A549 (cell line): ENCODE measurements around the gene SLC16A1. TPM values are rescaled to one million over a fixed set of nuclear protein-coding genes. Genes with fewer than 3 reads are reported as not detected.

Source experiments
- ATAC-seq, 2 experiments: fragments of 200-7000 bp in 1 of 2; fragments of >200 bp in 1 of 2; cut with Nextera tagmentation in 1 of 2; cut with Tn5 transposase in 1 of 2; 3 replicates each; pipeline versions ENCODE4 v1.8.0 to v1.9.1; 2018 to 2020; ENCODE audit warnings: mild to moderate bottlenecking in 1 of 2, moderate library complexity in 1 of 2
- CTCF ChIA-PET: fragments of 300-600 bp; sonication (Branson Sonifier 250); formaldehyde crosslinking; extraction: SDS; loops from one replicate; lab custom pipeline; 2021; ENCODE audit warnings: antibody characterized with exemption, inconsistent platforms; lab: Yijun Ruan, JAX
- POLR2A ChIA-PET: fragments of 350-600 bp; formaldehyde crosslinking; extraction: SDS; loops from one replicate; lab custom pipeline; 2021; ENCODE audit warnings: antibody characterized with exemption, inconsistent platforms; lab: Yijun Ruan, JAX
- DNase-seq, 2 experiments: peaks; one replicate each; pipeline versions ENCODE4 v3.0.0 to v3.0.0-alpha.2; 2011 to 2016; ENCODE audit warnings: low read depth in 1 of 2, low spot score in 1 of 2
- FAIRE-seq: peaks from 2 replicates; lab custom pipeline; 2011; peaks lifted over from hg19 to GRCh38; lab: Jason Lieb, UNC
- H3K27ac ChIP-seq, 2 experiments: fragments of >200 bp; sonication (Bioruptor Twin); formaldehyde crosslinking; 3 replicates each; pipeline ENCODE4 v1.5.1; 2016 to 2017
- H3K4me1 ChIP-seq: fragments of >200 bp; sonication (Bioruptor Twin); formaldehyde crosslinking; 3 replicates; pipeline ENCODE4 v1.6.1; 2016
- H3K4me2 ChIP-seq: fragments of >200 bp; sonication (Bioruptor Twin); formaldehyde crosslinking; 3 replicates; pipeline ENCODE4 v1.6.1; 2016
- H3K4me3 ChIP-seq: fragments of >200 bp; sonication (Bioruptor Twin); formaldehyde crosslinking; 3 replicates; pipeline ENCODE4 v1.5.1; 2016
- H3K9me3 ChIP-seq: fragments of >200 bp; sonication (Bioruptor Twin); formaldehyde crosslinking; 3 replicates; pipeline ENCODE4 v1.6.1; 2016
- BCL3 ChIP-seq: fragments of >200 bp; sonication (Bioruptor Twin); formaldehyde crosslinking; IDR thresholded peaks from 3 replicates; pipeline ENCODE4 v1.6.1; 2016
- CHD2 ChIP-seq: fragments of 150-350 bp; IDR thresholded peaks from 2 replicates; pipeline ENCODE4 v1.6.1; 2014; ENCODE audit warnings: low read length; ENCODE audit not compliant: partially characterized antibody
- E2F6 ChIP-seq: IDR thresholded peaks from 2 replicates; pipeline ENCODE4 v1.6.1; 2012; ENCODE audit warnings: low read depth, borderline replicate concordance
- EHF ChIP-seq: fragments of 250-450 bp; sonication (Bioruptor Pico); IDR thresholded peaks from 2 replicates; pipeline ENCODE4 v1.5.0; 2020; ENCODE audit warnings: mild to moderate bottlenecking
- EHMT2 ChIP-seq: fragments of 200-600 bp; sonication (generic); IDR thresholded peaks from 2 replicates; pipeline ENCODE4 v1.6.1; 2016; ENCODE audit warnings: antibody characterized with exemption, low read depth, mild to moderate bottlenecking, moderate library complexity
- FOSL2 ChIP-seq, 2 experiments: fragments of 450-650 bp in 1 of 2; fragments of >200 bp in 1 of 2; sonication (Bioruptor Twin) in 1 of 2; formaldehyde crosslinking; IDR thresholded peaks; 2 replicates each; pipeline versions ENCODE4 v1.5.0 to v1.6.1; 2016 to 2020; ENCODE audit warnings: mild to moderate bottlenecking in 1 of 2, moderate library complexity in 1 of 2
- GATA3 ChIP-seq: IDR thresholded peaks from 2 replicates; pipeline ENCODE4 v1.6.1; 2012; ENCODE audit warnings: borderline replicate concordance
- HDAC2 ChIP-seq: fragments of 200-600 bp; sonication (generic); IDR thresholded peaks from 2 replicates; pipeline ENCODE4 v1.6.1; 2016
- HOXB5 ChIP-seq: fragments of 250-450 bp; sonication (Bioruptor Pico); IDR thresholded peaks from 2 replicates; pipeline ENCODE4 v1.5.0; 2020; ENCODE audit warnings: mild to moderate bottlenecking, moderate library complexity
- JUN ChIP-seq, 2 experiments: fragments of >200 bp; sonication (Bioruptor Twin); formaldehyde crosslinking; IDR thresholded peaks; 2 replicates in 1 of 2; 3 replicates in 1 of 2; pipeline ENCODE4 v1.6.1; 2016 to 2017
- KDM1A ChIP-seq: fragments of 200-600 bp; sonication (generic); IDR thresholded peaks from 2 replicates; pipeline ENCODE4 v1.6.1; 2016; ENCODE audit warnings: low read depth, mild to moderate bottlenecking
- KDM5A ChIP-seq: fragments of 200-600 bp; sonication (generic); IDR thresholded peaks from 2 replicates; pipeline ENCODE4 v1.6.1; 2016; ENCODE audit warnings: antibody characterized with exemption, mild to moderate bottlenecking
- MAX ChIP-seq: IDR thresholded peaks from 2 replicates; pipeline ENCODE4 v1.6.1; 2012
- MAZ ChIP-seq: fragments of 150-350 bp; IDR thresholded peaks from 2 replicates; pipeline ENCODE4 v1.6.1; 2014; ENCODE audit warnings: antibody characterized with exemption, low read depth, low read length, borderline replicate concordance
- MYC ChIP-seq: IDR thresholded peaks from 2 replicates; pipeline ENCODE4 v1.6.1; 2012; ENCODE audit warnings: mild to moderate bottlenecking, inconsistent platforms, low read length, improper control_type of control experiment, borderline replicate concordance
- NPAS2 ChIP-seq: fragments of 250-450 bp; sonication (Bioruptor Pico); IDR thresholded peaks from 2 replicates; pipeline ENCODE4 v1.8.0; 2022; ENCODE audit warnings: mild to moderate bottlenecking, moderate library complexity, borderline replicate concordance
- NR3C1 ChIP-seq: fragments of >200 bp; sonication (Bioruptor Twin); formaldehyde crosslinking; IDR thresholded peaks from 3 replicates; pipeline ENCODE4 v1.6.1; 2017
- PBX3 ChIP-seq: IDR thresholded peaks from 2 replicates; pipeline ENCODE4 v1.6.1; 2012
- PHF8 ChIP-seq: fragments of 200-600 bp; sonication (generic); IDR thresholded peaks from 2 replicates; pipeline ENCODE4 v1.6.1; 2016; ENCODE audit warnings: low read depth, mild to moderate bottlenecking, antibody characterized with exemption, moderate library complexity, borderline replicate concordance
- RCOR1 ChIP-seq: fragments of 150-350 bp; IDR thresholded peaks from 2 replicates; pipeline ENCODE4 v1.6.1; 2014; ENCODE audit warnings: antibody characterized with exemption, low read length, low read depth
- RNF2 ChIP-seq: fragments of 200-600 bp; sonication (generic); IDR thresholded peaks from 2 replicates; pipeline ENCODE4 v1.6.1; 2016; ENCODE audit warnings: low read depth, mild to moderate bottlenecking, antibody characterized with exemption, moderate library complexity, borderline replicate concordance
- SMC3 ChIP-seq: fragments of >200 bp; sonication (Bioruptor Twin); formaldehyde crosslinking; IDR thresholded peaks from 3 replicates; pipeline ENCODE4 v1.6.1; 2018; ENCODE audit warnings: inconsistent platforms
- SREBF2 ChIP-seq: fragments of 450-650 bp; IDR thresholded peaks from 2 replicates; pipeline ENCODE4 v1.6.1; 2014; ENCODE audit warnings: mild to moderate bottlenecking, moderate library complexity
- TP53 ChIP-seq: fragments of 250-450 bp; sonication (Bioruptor Pico); IDR thresholded peaks from 2 replicates; pipeline ENCODE4 v1.5.0; 2021; ENCODE audit warnings: mild to moderate bottlenecking, moderate library complexity
- USF2 ChIP-seq: fragments of 450-650 bp; IDR thresholded peaks from 2 replicates; pipeline ENCODE4 v1.6.1; 2014; ENCODE audit warnings: antibody characterized with exemption
- ZFP36 ChIP-seq: fragments of 450-650 bp; IDR thresholded peaks from 2 replicates; pipeline ENCODE4 v1.6.1; 2014; ENCODE audit warnings: borderline replicate concordance; ENCODE audit not compliant: partially characterized antibody
- WGBS: methylation state at CpG from one replicate; pipeline ENCODE4 v1.1.6; 2017; ENCODE audit errors: missing lambda C conversion rate; 5-methylcytosine and 5-hydroxymethylcytosine counted together
- polyA plus RNA-seq, 4 experiments: library from polyadenylated mRNA; depleted of rRNA in 3 of 4; stranded (reverse); fragments of >200 nt; fragmentation: RNase III in 1 of 4; extraction: RNeasy Plus Mini Kit Qiagen cat#74134 plus additional on column Dnase treatment in 1 of 4; gene quantifications; 2 replicates in 3 of 4; 3 replicates in 1 of 4; pipeline ENCODE4 v1.2.3, GENCODE V29; 2011 to 2017

The SLC16A1 gene
- polyA plus RNA-seq, 2 of the 4 experiments (the other 2 are of a cell fraction): 42.7 to 70.2 TPM

- TF ChIP-seq MYC (no peak), EHF (CRISPR knock-in tag) (no peak), TP53 (CRISPR knock-in tag) (no peak), USF2 (no peak), SREBF2 (no peak), MAZ (no peak)
Measured at GRCh38 chr1:112926858-112927257, 29.1 kb downstream of the SLC16A1 start (continued).

GRCh38 chr1:112925015-112925414 is 31.0 kb downstream of the SLC16A1 start:
- 91% methylated on average over 3 of the region's 3 CpGs for WGBS
- Histone ChIP-seq H3K4me3 (no peak overlapping the region), H3K4me1 (peaks cover 2% of the 10 kb centered on the region; the same call in 1 of the 3 replicates), H3K9me3 (no peaks in the 10 kb centered on the region), H3K4me2 (no peak overlapping the region), H3K27ac (no peak overlapping the region)
- DNase-seq (no peak), ATAC-seq (peak in 1 of 2 experiments; percentile 62; a peak in 1 of 6 replicates), FAIRE-seq (no peak)
- CTCF ChIA-PET: interaction anchor here (1.0 to 1.1 kb wide), 2 partner anchors 10 to 44 kb away, joined by 3 to 4 read pairs; no protein-coding TSS in a partner anchor
- TF ChIP-seq HDAC2 (no peak), TP53 (CRISPR knock-in tag) (no peak), NPAS2 (CRISPR knock-in tag) (no peak)
- POLR2A ChIA-PET: no interaction called here

GRCh38 chr1:112923959-112924349 is 32.0 kb downstream of the SLC16A1 start:
- FAIRE-seq: no peak
- no peak overlapping the region for H3K4me2 ChIP-seq
- no peak for ATAC-seq
- no peak for DNase-seq
- H3K4me3 ChIP-seq: no peak overlapping the region
- ChIA-PET POLR2A (no interaction called here), CTCF (interaction anchor here (1.1 to 1.6 kb wide), 3 partner anchors 18 to 44 kb away, joined by 3 to 4 read pairs (median 4); no protein-coding TSS in a partner anchor)
- TF ChIP-seq HOXB5 (CRISPR knock-in tag) (no peak), NR3C1 (no peak), RCOR1 (no peak), FOSL2 (IDR thresholded peaks at IDR 0.05) (no peak), FOSL2 (CRISPR knock-in tag; IDR thresholded peaks at IDR 0.05) (no peak), KDM5A (no peak)
- H3K4me1 ChIP-seq: no peaks in the 10 kb centered on the region
- 90% methylated on average over 4 of the region's 12 CpGs for WGBS
- H3K9me3 ChIP-seq: no peaks in the 10 kb centered on the region
- no peak overlapping the region for H3K27ac ChIP-seq

- ChIA-PET CTCF (interaction anchor here (1.6 kb wide), 2 partner anchors 18 to 43 kb away, joined by 4 read pairs; no protein-coding TSS in a partner anchor), POLR2A (no interaction called here)
- H3K4me3 ChIP-seq: no peak overlapping the region
- H3K9me3 ChIP-seq: no peaks in the 10 kb centered on the region
- DNase-seq: no peak
- no peak overlapping the region for H3K27ac ChIP-seq
- no peak overlapping the region for H3K4me2 ChIP-seq
- no peak for TF ChIP-seq E2F6
- no peak for TF ChIP-seq NPAS2 (CRISPR knock-in tag)
- no peak for TF ChIP-seq JUN (IDR thresholded peaks at IDR 0.05)
- no peak for TF ChIP-seq EHMT2
- TF ChIP-seq RNF2: no peak
- no peak for TF ChIP-seq SMC3
- no peak for TF ChIP-seq GATA3
- no peak for TF ChIP-seq PHF8
- no peak for TF ChIP-seq TP53 (CRISPR knock-in tag)
- no peak for TF ChIP-seq CHD2
- no peak for TF ChIP-seq BCL3
- no peak for TF ChIP-seq MYC
- TF ChIP-seq KDM1A: no peak
- no peak for TF ChIP-seq MAZ
- no peak for TF ChIP-seq MAX
- no peak for TF ChIP-seq ZFP36
- TF ChIP-seq PBX3: no peak
- TF ChIP-seq KDM5A: no peak
- FAIRE-seq: no peak
- no peak for ATAC-seq
- H3K4me1 ChIP-seq: no peaks in the 10 kb centered on the region
- WGBS: 98% methylated on average over 22 of the region's 25 CpGs
Measured at GRCh38 chr1:112923234-112923958, 32.6 kb downstream of the SLC16A1 start.
